WTC11 (cell line): ENCODE data around the gene PTAR1. TPM values are rescaled to one million over a fixed set of nuclear protein-coding genes. Genes with fewer than 3 reads are reported as not detected.

Experiments used
- ATAC-seq: fragments of 200-7000 bp; cut with Tn5 transposase; 2 replicates; pipeline ENCODE4 v1.10.0; 2021; ENCODE audit warnings: mild to moderate bottlenecking, moderate library complexity
- Bru-seq: library from RNA; stranded (reverse); fragments of 400-500 nt; gene quantifications from one replicate; lab custom pipeline; 2021; lab: Mats Ljungman, UMichigan
- CTCF ChIA-PET: fragments of 300-600 bp; sonication (Branson Sonifier 250); formaldehyde crosslinking; loops from one replicate; lab custom pipeline; 2021; ENCODE audit warnings: antibody characterized with exemption; lab: Charles Lee
- POLR2A ChIA-PET: fragments of 350-600 bp; sonication (Branson Sonifier 250); formaldehyde crosslinking; loops from one replicate; lab custom pipeline; 2021; ENCODE audit warnings: antibody characterized with exemption; lab: Charles Lee
- DNase-seq: peaks from one replicate; pipeline ENCODE4 v3.0.0; 2021; ENCODE audit warnings: low spot score
- H3K27ac Mint-ChIP-seq: 2 replicates; pipeline ENCODE4 v1.8.0; 2021; ENCODE audit warnings: mixed read lengths
- H3K27me3 Mint-ChIP-seq: 2 replicates; pipeline ENCODE4 v1.8.0; 2021; ENCODE audit warnings: low read depth, mild to moderate bottlenecking, moderate library complexity, mixed read lengths
- H3K36me3 Mint-ChIP-seq: 2 replicates; pipeline ENCODE4 v1.8.0; 2021; ENCODE audit warnings: mixed read lengths
- H3K4me1 Mint-ChIP-seq: 2 replicates; pipeline ENCODE4 v1.8.0; 2022; ENCODE audit warnings: mixed read lengths
- H3K4me3 Mint-ChIP-seq: 2 replicates; pipeline ENCODE4 v1.8.0; 2021; ENCODE audit warnings: mild to moderate bottlenecking, moderate library complexity, mixed read lengths
- H3K9me3 Mint-ChIP-seq: 2 replicates; pipeline ENCODE4 v1.8.0; 2021; ENCODE audit warnings: mixed read lengths
- ATF1 ChIP-seq: sonication (generic); formaldehyde crosslinking; IDR thresholded peaks from 2 replicates; pipeline ENCODE4 v1.8.1; 2023; ENCODE audit warnings: mild to moderate bottlenecking, moderate library complexity, missing genetic modification reagents
- CREM ChIP-seq: sonication (generic); formaldehyde crosslinking; IDR thresholded peaks from 2 replicates; pipeline ENCODE4 v1.8.1; 2022; ENCODE audit warnings: mild to moderate bottlenecking, missing genetic modification reagents, moderate library complexity
- FOXK1 ChIP-seq: sonication (generic); formaldehyde crosslinking; IDR thresholded peaks from 2 replicates; pipeline ENCODE4 v1.8.0; 2022; ENCODE audit warnings: mild to moderate bottlenecking, moderate library complexity, missing genetic modification reagents
- FOXP1 ChIP-seq: sonication (generic); formaldehyde crosslinking; IDR thresholded peaks from 2 replicates; pipeline ENCODE4 v1.8.0; 2022; ENCODE audit warnings: missing genetic modification reagents, mild to moderate bottlenecking, moderate library complexity, borderline replicate concordance
- GABPB1 ChIP-seq: sonication (generic); formaldehyde crosslinking; IDR thresholded peaks from 2 replicates; pipeline ENCODE4 v1.8.1; 2023; ENCODE audit warnings: mild to moderate bottlenecking, missing genetic modification reagents
- NR2C2 ChIP-seq: sonication (generic); formaldehyde crosslinking; IDR thresholded peaks from 2 replicates; pipeline ENCODE4 v1.8.0; 2022; ENCODE audit warnings: mild to moderate bottlenecking, missing genetic modification reagents
- SP1 ChIP-seq: sonication (generic); formaldehyde crosslinking; conservative IDR thresholded peaks from 2 replicates; pipeline ENCODE4 v1.8.1; 2022; ENCODE audit warnings: missing genetic modification reagents
- TP53 ChIP-seq: sonication (generic); formaldehyde crosslinking; IDR thresholded peaks from 2 replicates; pipeline ENCODE4 v1.8.1; 2023; ENCODE audit warnings: mild to moderate bottlenecking, missing genetic modification reagents
- ZNF317 ChIP-seq: sonication (generic); formaldehyde crosslinking; IDR thresholded peaks from 2 replicates; pipeline ENCODE4 v1.8.1; 2023; ENCODE audit warnings: low read depth, mild to moderate bottlenecking, moderate library complexity, missing genetic modification reagents, borderline replicate concordance
- long read RNA-seq, 3 experiments: library from RNA in 1 of 3; library from capped mRNA in 1 of 3; library from polyadenylated mRNA in 1 of 3; unstranded in 2 of 3; stranded (forward) in 1 of 3; transcript quantifications; one replicate each; pipeline ENCODE4 v2.0.0, GENCODE V29; 2021
- total RNA-seq: library from RNA; stranded (reverse); gene quantifications from 3 replicates; pipeline ENCODE4 v1.2.3, GENCODE V29; 2021
- TF ChIP-seq, protein P1 (sequence below): sonication (generic); formaldehyde crosslinking; IDR thresholded peaks from 2 replicates; pipeline ENCODE4 v1.8.1; 2022; ENCODE audit warnings: missing genetic modification reagents, borderline replicate concordance
- TF ChIP-seq, protein P2 (sequence below): sonication (generic); formaldehyde crosslinking; IDR thresholded peaks from 2 replicates; pipeline ENCODE4 v1.8.1; 2023; ENCODE audit warnings: mild to moderate bottlenecking, missing genetic modification reagents
- TF ChIP-seq, protein P3 (sequence below): sonication (generic); formaldehyde crosslinking; IDR thresholded peaks from 2 replicates; pipeline ENCODE4 v1.8.1; 2022; ENCODE audit warnings: mild to moderate bottlenecking, moderate library complexity, missing genetic modification reagents
- TF ChIP-seq, protein P4 (sequence below): fragments of 250-450 bp; sonication (Bioruptor Pico); IDR thresholded peaks from 2 replicates; pipeline ENCODE4 v1.9.0; 2021; ENCODE audit warnings: mild to moderate bottlenecking, borderline replicate concordance
- TF ChIP-seq, protein P5 (sequence below): sonication (generic); formaldehyde crosslinking; IDR thresholded peaks from 2 replicates; pipeline ENCODE4 v1.8.0; 2023; ENCODE audit warnings: missing genetic modification reagents
- TF ChIP-seq, protein P6 (sequence below): sonication (generic); formaldehyde crosslinking; IDR thresholded peaks from 2 replicates; pipeline ENCODE4 v1.8.0; 2022; ENCODE audit warnings: mild to moderate bottlenecking, missing genetic modification reagents
- TF ChIP-seq, protein P7 (sequence below): sonication (generic); formaldehyde crosslinking; IDR thresholded peaks from 2 replicates; pipeline ENCODE4 v1.8.0; 2022; ENCODE audit warnings: mild to moderate bottlenecking, missing genetic modification reagents

Gene PTAR1, protein sequence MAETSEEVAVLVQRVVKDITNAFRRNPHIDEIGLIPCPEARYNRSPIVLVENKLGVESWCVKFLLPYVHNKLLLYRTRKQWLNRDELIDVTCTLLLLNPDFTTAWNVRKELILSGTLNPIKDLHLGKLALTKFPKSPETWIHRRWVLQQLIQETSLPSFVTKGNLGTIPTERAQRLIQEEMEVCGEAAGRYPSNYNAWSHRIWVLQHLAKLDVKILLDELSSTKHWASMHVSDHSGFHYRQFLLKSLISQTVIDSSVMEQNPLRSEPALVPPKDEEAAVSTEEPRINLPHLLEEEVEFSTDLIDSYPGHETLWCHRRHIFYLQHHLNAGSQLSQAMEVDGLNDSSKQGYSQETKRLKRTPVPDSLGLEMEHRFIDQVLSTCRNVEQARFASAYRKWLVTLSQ
- total RNA-seq, result 71.5 to 90.8 TPM (median 76.9 TPM) in 3 replicates
- percentile 97 among the genes with signal in this experiment for Bru-seq, nascent RNA
- long read RNA-seq, experiment 1, partial matches to known transcripts, result 10 of 149 reads
- long read RNA-seq, experiment 1, other reads (novel, unspliced or antisense), result 132 of 149 reads
- long read RNA-seq, experiment 2, partial matches to known transcripts, result 1 of 57 reads
- long read RNA-seq, experiment 2, other reads (novel, unspliced or antisense), result 55 of 57 reads
- long read RNA-seq, experiment 3, partial matches to known transcripts, result 6 of 14 reads
- long read RNA-seq, experiment 3, other reads (novel, unspliced or antisense), result 5 of 14 reads

DNA sequence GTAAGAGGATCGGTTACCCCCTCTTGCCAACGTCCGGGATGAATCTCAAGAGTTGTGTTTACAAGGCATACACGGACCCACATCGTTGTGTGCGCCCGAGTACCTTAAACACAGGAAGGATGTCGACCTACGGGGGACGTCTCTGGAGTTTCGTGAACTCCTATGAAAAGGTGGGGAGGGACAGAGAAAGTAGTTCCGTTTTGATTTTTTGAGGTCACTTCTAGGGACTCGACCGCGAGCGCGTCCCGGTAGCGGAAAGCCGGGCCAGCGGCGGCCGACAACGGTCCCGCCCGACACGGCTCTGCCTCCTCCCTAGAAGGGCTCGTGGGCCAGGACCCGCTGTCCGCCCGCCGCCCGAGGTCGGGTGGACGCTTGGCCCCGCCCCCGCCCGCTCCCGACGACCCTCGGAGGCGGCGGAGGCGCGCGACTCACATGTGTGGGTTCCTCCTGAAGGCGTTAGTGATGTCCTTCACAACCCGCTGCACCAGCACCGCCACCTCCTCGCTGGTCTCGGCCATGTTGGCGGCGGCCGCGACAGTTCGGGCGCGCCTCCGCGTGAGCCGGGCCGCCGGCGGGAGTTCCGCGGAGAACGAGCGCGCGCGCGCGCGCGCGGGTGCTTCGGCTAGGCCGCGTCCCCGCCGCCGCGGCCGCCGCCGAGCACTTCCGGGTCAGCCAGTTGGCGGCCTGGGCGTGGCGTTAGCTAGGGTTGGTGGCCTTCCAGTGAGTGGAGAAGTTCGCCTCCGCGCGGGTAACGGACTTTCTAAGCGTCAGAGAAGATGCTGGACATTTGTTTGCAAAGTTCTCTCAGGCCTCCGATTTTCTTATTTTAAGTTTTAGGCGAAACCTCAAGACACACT, at the start of gene PTAR1:
Gene PTAR1, minus strand, starts transcription at position 591 of the 857 bp plus-strand sequence. Its CDS starts 73 bp downstream, at position 518.
- peaks cover 14% of the 10 kb centered on the region for H3K36me3 Mint-ChIP-seq
- H3K9me3 Mint-ChIP-seq, result no peaks in the 10 kb centered on the region
- ChIA-PET CTCF (interaction anchor here (0.8 to 1.0 kb wide), 3 partner anchors 13 to 87 kb away, joined by 3 read pairs; partner anchors contain the start of gene APBA1), POLR2A (no interaction called here)
- H3K4me3 Mint-ChIP-seq, result peak within 1 kb of the TSS; percentile 89
- DNase-seq (peak; percentile 87), ATAC-seq (peak; percentile 79)
- peak; percentile 73 for TF ChIP-seq SP1
- peak; percentile 66 for TF ChIP-seq FOXP1 (CRISPR knock-in tag)
- TF ChIP-seq, protein P1, sequence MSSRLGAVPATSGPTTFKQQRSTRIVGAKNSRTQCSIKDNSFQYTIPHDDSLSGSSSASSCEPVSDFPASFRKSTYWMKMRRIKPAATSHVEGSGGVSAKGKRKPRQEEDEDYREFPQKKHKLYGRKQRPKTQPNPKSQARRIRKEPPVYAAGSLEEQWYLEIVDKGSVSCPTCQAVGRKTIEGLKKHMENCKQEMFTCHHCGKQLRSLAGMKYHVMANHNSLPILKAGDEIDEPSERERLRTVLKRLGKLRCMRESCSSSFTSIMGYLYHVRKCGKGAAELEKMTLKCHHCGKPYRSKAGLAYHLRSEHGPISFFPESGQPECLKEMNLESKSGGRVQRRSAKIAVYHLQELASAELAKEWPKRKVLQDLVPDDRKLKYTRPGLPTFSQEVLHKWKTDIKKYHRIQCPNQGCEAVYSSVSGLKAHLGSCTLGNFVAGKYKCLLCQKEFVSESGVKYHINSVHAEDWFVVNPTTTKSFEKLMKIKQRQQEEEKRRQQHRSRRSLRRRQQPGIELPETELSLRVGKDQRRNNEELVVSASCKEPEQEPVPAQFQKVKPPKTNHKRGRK, result no peak
- TF ChIP-seq, protein P2, sequence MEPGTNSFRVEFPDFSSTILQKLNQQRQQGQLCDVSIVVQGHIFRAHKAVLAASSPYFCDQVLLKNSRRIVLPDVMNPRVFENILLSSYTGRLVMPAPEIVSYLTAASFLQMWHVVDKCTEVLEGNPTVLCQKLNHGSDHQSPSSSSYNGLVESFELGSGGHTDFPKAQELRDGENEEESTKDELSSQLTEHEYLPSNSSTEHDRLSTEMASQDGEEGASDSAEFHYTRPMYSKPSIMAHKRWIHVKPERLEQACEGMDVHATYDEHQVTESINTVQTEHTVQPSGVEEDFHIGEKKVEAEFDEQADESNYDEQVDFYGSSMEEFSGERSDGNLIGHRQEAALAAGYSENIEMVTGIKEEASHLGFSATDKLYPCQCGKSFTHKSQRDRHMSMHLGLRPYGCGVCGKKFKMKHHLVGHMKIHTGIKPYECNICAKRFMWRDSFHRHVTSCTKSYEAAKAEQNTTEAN (CRISPR knock-in tag), result peak; percentile 60; the same call in 1 of the 2 replicates
- 0 out of 2 replicates have a peak, but pooled peaks have one; percentile 17 for TF ChIP-seq ZNF317
- TF ChIP-seq, protein P3, sequence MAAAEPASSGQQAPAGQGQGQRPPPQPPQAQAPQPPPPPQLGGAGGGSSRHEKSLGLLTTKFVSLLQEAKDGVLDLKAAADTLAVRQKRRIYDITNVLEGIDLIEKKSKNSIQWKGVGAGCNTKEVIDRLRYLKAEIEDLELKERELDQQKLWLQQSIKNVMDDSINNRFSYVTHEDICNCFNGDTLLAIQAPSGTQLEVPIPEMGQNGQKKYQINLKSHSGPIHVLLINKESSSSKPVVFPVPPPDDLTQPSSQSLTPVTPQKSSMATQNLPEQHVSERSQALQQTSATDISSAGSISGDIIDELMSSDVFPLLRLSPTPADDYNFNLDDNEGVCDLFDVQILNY (CRISPR knock-in tag), result peak; percentile 75
- TF ChIP-seq, protein P4, sequence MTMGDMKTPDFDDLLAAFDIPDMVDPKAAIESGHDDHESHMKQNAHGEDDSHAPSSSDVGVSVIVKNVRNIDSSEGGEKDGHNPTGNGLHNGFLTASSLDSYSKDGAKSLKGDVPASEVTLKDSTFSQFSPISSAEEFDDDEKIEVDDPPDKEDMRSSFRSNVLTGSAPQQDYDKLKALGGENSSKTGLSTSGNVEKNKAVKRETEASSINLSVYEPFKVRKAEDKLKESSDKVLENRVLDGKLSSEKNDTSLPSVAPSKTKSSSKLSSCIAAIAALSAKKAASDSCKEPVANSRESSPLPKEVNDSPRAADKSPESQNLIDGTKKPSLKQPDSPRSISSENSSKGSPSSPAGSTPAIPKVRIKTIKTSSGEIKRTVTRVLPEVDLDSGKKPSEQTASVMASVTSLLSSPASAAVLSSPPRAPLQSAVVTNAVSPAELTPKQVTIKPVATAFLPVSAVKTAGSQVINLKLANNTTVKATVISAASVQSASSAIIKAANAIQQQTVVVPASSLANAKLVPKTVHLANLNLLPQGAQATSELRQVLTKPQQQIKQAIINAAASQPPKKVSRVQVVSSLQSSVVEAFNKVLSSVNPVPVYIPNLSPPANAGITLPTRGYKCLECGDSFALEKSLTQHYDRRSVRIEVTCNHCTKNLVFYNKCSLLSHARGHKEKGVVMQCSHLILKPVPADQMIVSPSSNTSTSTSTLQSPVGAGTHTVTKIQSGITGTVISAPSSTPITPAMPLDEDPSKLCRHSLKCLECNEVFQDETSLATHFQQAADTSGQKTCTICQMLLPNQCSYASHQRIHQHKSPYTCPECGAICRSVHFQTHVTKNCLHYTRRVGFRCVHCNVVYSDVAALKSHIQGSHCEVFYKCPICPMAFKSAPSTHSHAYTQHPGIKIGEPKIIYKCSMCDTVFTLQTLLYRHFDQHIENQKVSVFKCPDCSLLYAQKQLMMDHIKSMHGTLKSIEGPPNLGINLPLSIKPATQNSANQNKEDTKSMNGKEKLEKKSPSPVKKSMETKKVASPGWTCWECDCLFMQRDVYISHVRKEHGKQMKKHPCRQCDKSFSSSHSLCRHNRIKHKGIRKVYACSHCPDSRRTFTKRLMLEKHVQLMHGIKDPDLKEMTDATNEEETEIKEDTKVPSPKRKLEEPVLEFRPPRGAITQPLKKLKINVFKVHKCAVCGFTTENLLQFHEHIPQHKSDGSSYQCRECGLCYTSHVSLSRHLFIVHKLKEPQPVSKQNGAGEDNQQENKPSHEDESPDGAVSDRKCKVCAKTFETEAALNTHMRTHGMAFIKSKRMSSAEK (CRISPR knock-in tag), result no peak
- peak; percentile 21; the same call in 1 of the 2 replicates for TF ChIP-seq GABPB1 (CRISPR knock-in tag)
- 0 out of 2 replicates have a peak, but pooled peaks have one; percentile 36 for TF ChIP-seq ATF1
- TF ChIP-seq TP53 (CRISPR knock-in tag), result peak; percentile 55; the same call in 1 of the 2 replicates
- TF ChIP-seq CREM (CRISPR knock-in tag), result peak; percentile 22; the same call in 1 of the 2 replicates
- TF ChIP-seq NR2C2 (CRISPR knock-in tag), result peak; percentile 68
- TF ChIP-seq, protein P5, sequence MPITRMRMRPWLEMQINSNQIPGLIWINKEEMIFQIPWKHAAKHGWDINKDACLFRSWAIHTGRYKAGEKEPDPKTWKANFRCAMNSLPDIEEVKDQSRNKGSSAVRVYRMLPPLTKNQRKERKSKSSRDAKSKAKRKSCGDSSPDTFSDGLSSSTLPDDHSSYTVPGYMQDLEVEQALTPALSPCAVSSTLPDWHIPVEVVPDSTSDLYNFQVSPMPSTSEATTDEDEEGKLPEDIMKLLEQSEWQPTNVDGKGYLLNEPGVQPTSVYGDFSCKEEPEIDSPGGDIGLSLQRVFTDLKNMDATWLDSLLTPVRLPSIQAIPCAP, result no peak
- TF ChIP-seq FOXK1 (CRISPR knock-in tag), result 0 out of 2 replicates have a peak, but pooled peaks have one; percentile 37
- TF ChIP-seq, protein P6, sequence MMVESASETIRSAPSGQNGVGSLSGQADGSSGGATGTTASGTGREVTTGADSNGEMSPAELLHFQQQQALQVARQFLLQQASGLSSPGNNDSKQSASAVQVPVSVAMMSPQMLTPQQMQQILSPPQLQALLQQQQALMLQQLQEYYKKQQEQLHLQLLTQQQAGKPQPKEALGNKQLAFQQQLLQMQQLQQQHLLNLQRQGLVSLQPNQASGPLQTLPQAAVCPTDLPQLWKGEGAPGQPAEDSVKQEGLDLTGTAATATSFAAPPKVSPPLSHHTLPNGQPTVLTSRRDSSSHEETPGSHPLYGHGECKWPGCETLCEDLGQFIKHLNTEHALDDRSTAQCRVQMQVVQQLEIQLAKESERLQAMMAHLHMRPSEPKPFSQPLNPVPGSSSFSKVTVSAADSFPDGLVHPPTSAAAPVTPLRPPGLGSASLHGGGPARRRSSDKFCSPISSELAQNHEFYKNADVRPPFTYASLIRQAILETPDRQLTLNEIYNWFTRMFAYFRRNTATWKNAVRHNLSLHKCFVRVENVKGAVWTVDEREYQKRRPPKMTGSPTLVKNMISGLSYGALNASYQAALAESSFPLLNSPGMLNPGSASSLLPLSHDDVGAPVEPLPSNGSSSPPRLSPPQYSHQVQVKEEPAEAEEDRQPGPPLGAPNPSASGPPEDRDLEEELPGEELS, result peak; percentile 10; the same call in 1 of the 2 replicates
- TF ChIP-seq, protein P7, sequence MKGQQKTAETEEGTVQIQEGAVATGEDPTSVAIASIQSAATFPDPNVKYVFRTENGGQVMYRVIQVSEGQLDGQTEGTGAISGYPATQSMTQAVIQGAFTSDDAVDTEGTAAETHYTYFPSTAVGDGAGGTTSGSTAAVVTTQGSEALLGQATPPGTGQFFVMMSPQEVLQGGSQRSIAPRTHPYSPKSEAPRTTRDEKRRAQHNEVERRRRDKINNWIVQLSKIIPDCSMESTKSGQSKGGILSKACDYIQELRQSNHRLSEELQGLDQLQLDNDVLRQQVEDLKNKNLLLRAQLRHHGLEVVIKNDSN (CRISPR knock-in tag), result no peak
- H3K27ac Mint-ChIP-seq, result peak within 1 kb of the TSS; percentile 95
- peaks cover 55% of the 10 kb centered on the region for H3K4me1 Mint-ChIP-seq
- H3K27me3 Mint-ChIP-seq, result no peaks in the 10 kb centered on the region
